HG02884 (cell line): ENCODE measurements around the gene IFT74.
"Not testable (repeated sequence)": the region's sequence is repeated elsewhere in the genome, so short reads cannot be mapped to it uniquely, and the experiment has no call there.

Source experiments
- ATAC-seq: cut with Tn5 transposase; IDR thresholded peaks from one replicate; pipeline ENCODE4 v1.9.1; 2021; ENCODE audit warnings: mild to moderate bottlenecking, moderate library complexity; ENCODE audit not compliant: unreplicated experiment

The IFT74 gene

DNA sequence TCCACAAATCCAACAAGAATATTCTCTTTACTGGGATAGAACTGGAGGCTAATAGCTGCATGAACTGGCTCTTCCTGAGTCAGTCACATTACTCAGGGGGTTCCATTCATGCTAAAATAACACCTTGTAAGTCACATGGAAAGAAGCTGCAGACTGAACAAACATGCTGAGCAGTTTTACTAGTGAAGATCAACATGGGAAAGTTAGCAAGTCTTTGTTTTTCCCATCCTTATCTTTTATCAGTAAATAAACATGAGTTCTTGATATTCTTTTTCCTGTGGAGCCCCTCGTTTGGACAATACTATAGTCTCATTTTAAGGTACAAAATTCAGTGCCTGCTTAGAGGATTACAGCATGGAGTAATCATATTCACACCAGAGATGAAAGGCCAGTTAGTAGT, 109.1 kb downstream of the IFT74 start:
- ATAC-seq, result no peak

GRCh38 chr9:27073841-27074728, 117.9 kb downstream of the IFT74 start:
- ATAC-seq, result no peak

DNA sequence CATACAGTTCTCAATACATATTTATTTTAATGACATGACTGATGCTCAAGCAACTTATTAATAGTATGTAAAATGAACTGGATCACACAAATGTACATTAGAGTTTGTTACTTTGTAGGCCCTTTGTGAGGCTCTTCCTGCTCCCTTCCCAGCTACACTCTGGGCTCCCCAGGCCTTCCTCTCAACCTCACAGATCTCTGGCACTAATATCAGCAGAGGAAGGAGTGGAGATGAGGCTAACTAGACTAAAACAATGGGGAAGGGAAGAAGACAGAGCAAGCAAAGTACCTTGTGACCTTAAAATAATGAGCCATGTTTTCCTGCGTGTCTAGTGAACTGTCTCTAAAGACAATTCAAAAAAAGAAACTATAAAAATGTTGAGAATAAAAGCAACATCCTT, 122.5 kb downstream of the IFT74 start:
- ATAC-seq, result no peak

GRCh38 chr9:27085456-27085855, 129.2 kb downstream of the IFT74 start:
- no peak for ATAC-seq

- ATAC-seq, result no peak
Measured at GRCh38 chr9:27086818-27087680, 130.8 kb downstream of the IFT74 start.

- ATAC-seq, result no peak
Measured at GRCh38 chr9:27088981-27089380, 132.8 kb downstream of the IFT74 start.

DNA sequence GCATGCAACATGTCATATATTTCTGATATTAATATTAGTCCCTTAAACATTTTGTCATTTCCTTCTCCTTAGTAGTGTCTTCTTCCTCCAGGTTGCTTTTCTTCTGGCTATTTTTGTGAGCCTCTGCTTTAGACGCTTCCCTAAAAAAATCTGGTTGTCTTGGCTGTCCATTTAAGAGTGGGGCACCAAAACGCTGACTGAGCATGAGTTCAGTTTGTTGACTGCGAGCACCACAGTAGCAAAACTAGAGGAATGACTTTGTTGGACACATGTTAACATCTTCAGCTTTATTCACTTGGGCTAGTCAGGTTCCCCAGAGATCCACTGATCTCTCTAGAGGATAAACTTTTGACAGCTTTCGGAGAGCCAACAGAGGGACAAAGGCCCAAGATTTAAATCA, 133.5 kb downstream of the IFT74 start:
- no peak for ATAC-seq

- no peak for ATAC-seq
Measured at GRCh38 chr9:27090231-27090630, 134.0 kb downstream of the IFT74 start.

DNA sequence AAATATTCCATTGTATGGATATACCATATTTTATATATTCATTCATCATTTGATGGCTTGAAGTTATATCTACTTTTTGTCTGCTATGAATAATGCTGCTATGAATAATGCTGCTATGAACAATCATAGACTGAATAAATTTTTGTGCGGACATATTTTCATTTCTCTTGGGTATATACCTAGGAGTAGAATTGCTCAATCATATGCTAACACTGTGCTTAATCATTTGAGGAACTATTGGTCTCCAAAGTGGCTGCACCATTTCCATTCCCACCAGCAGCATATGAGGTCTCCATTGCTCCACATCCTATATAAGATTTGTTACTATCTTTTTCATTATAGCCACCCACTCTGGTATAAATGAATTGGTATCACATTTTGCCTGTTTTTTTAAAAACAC, 134.5 kb downstream of the IFT74 start:
- ATAC-seq, result no peak

GRCh38 chr9:27092496-27092895, 136.3 kb downstream of the IFT74 start:
- not testable (repeated sequence) for ATAC-seq

DNA sequence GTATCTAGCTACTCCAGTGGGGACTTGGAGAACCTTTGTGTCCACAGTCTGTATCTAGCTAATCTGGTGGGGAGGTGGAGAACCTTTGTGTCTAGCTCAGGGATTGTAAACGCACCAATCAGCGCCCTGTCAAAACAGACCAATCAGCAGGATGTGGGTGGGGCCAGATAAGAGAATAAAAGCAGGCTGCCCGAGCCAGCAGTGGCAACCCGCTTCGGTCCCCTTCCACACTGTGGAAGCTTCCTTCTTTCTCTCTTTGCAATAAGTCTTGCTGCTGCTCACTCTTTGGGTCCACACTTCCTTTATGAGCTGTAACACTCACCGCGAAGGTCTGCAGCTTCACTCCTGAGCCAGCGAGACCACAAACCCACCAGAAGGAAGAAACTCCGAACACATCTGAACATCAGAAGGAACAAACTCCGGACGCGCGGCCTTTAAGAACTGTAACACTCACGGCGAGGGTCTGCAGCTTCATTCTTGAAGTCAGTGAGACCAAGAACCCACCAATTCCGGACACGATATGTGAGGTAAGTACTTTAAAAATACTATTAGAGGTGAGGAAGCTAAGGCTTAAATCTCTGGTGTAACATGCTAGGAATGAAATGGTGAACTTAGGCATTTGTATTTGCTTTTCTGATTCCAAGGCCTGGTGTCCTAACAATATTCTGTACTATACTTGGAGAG, 137.3 kb downstream of the IFT74 start:
- not testable (repeated sequence) for ATAC-seq

DNA sequence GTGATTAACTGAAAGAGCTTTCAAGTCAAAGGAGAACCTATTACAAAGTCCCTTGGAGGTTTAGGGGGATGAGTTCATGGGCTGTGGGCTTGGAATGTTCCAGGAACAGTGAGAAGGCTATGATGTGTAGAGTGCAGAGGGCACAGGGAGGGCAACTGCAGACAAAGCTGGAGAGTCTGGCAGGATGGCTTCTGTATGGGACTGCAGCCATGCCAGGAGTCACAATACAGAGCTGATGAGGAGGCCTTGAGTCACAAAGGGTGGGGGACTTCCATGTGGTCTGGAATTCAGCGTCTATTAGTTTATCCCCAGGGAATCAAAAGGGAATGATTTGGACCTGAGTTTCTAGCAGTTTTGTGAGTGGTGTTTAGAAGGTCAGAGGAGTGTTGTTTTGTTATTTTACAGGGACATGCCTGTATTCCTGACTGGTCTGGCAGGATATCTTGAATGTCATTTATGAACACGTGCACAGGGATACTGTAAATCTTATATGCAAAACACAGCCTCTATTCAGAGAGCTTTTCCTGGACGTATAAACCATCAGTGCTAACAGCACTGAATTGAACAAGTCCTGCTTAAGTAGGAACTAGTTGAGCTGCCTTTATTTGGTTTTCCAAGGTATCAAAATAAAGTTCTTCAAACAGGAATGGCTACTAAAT, 138.6 kb downstream of the IFT74 start:
- no peak for ATAC-seq

GRCh38 chr9:27107241-27107640, 151.0 kb downstream of the IFT74 start:
- no peak for ATAC-seq

GRCh38 chr9:27108981-27109541, 152.8 kb downstream of the IFT74 start, which contains the start of gene TEK:
Gene TEK (plus strand): TSS chr9:27109225. CDS start chr9:27109591, 366 bp downstream.
- no peak for ATAC-seq

DNA sequence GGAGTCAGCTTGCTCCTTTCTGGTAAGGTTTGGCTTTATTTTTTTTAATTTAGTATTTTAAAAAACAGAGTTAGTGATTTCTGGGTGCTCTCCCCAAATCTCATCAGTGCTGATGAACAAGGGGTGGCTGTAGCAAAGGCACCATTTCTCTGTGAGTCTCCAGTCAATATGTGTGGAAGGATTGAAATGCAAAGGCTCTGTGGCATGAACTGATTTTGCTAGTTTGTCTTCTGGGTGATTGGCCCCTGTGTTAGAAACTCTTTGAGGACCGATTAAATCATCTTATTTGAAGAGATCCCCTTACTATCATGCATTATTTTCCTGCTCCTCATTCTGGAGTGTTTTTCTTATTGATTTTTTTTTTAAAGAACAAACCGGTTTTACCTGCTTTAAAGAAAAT, 153.4 kb downstream of the IFT74 start:
- no peak for ATAC-seq

DNA sequence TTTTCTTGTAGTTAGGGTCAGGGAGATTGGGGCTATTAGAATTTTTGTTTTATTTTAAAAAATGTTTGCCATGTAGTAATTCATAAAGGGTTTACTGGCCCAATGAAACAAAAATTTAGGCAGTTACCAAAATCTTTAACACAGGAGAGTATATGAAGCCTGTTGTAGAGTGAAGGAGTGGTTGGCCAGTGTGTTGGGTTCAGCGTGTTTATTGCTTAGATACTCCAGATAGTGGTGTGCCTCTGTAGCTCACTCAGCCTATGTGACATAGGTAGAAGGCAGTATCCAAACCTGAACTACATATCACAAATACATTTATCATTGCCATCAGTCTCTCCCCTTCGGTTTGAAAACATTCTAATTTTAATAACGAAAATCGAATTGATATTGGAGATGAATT, 154.0 kb downstream of the IFT74 start:
- no peak for ATAC-seq

- ATAC-seq, result no peak
Measured at GRCh38 chr9:27112235-27112634, 156.0 kb downstream of the IFT74 start.
